Parathyroid adenoma (tissue), 2 donors: Measurements from ENCODE around the gene RGS6.

Experiments
- H2AFZ ChIP-seq: fragments of 300-600 bp; sonication (generic); one replicate; pipeline ENCODE4 v1.7.0; 2017; ENCODE audit warnings: antibody characterized with exemption, mild to moderate bottlenecking
- H3K27ac ChIP-seq: fragments of 300-600 bp; sonication (generic); one replicate; pipeline ENCODE4 v1.7.0; 2017
- H3K27me3 ChIP-seq: fragments of 300-600 bp; sonication (generic); one replicate; pipeline ENCODE4 v1.7.0; 2017; ENCODE audit warnings: low read length; ENCODE audit not compliant: control insufficient read depth, insufficient read depth
- H3K36me3 ChIP-seq: fragments of 300-600 bp; sonication (generic); one replicate; pipeline ENCODE4 v1.7.0; 2017; ENCODE audit warnings: low read length; ENCODE audit not compliant: control insufficient read depth, insufficient read depth
- H3K4me1 ChIP-seq: fragments of 300-600 bp; sonication (generic); one replicate; pipeline ENCODE4 v1.7.0; 2017; ENCODE audit warnings: control low read depth
- H3K4me2 ChIP-seq: fragments of 300-600 bp; sonication (generic); one replicate; pipeline ENCODE4 v1.7.0; 2017; ENCODE audit warnings: low read length
- H3K4me3 ChIP-seq: fragments of 300-600 bp; sonication (generic); one replicate; pipeline ENCODE4 v1.7.0; 2017; ENCODE audit warnings: low read depth, low read length
- H3K79me2 ChIP-seq: fragments of 300-600 bp; sonication (generic); one replicate; pipeline ENCODE4 v1.7.0; 2017; ENCODE audit warnings: control low read depth
- H3K9ac ChIP-seq: fragments of 300-600 bp; sonication (generic); one replicate; pipeline ENCODE4 v1.7.0; 2017; ENCODE audit warnings: mild to moderate bottlenecking
- H3K9me3 ChIP-seq: fragments of 300-600 bp; sonication (generic); one replicate; pipeline ENCODE4 v1.7.0; 2017; ENCODE audit warnings: low read length; ENCODE audit not compliant: control insufficient read depth
- TF ChIP-seq, protein P1 (sequence below): fragments of 300-600 bp; sonication (generic); IDR thresholded peaks from one replicate; pipeline ENCODE4 v1.7.0; 2017; ENCODE audit warnings: antibody characterized with exemption, mild to moderate bottlenecking
- donor health status: primary hyperparathyroidism.

Gene RGS6

DNA sequence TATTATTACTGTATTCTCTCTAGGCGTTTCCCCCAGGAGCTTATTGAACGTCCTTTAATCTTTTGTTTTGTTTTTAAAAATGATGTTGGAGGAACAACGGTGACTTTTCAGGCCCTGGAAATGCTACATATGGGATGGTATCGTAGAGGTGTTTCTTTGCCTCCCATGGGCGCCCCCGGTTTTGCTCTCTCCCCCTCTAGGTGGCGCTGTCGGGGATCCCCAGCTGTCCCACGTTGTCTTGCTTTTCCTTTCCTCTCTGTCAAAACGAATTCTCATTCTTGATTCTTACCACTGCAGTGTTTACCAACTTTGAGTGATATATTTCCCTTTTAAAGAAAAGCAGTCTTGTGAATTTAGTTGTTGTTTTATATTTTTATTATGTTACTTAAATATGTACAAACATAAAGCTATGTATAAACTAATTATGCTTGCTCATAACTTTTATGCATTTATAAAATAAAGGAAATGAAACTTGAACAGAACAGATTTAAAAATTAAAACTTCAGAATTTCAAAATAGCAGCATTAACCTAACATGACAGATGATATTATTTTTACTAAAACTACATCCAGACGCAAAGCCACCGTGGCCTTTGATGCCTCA is 171.9 kb downstream of the RGS6 start:
- Histone ChIP-seq H3K4me3 (no peak overlapping the region), H3K27ac (no peak overlapping the region), H2AFZ (no peak overlapping the region), H3K4me1 (no peaks in the 10 kb centered on the region), H3K9me3 (no peaks in the 10 kb centered on the region), H3K9ac (no peak overlapping the region), H3K36me3 (no peaks in the 10 kb centered on the region), H3K27me3 (no peaks in the 10 kb centered on the region), H3K79me2 (no peaks in the 10 kb centered on the region), H3K4me2 (no peak overlapping the region)
- TF ChIP-seq, protein P1, sequence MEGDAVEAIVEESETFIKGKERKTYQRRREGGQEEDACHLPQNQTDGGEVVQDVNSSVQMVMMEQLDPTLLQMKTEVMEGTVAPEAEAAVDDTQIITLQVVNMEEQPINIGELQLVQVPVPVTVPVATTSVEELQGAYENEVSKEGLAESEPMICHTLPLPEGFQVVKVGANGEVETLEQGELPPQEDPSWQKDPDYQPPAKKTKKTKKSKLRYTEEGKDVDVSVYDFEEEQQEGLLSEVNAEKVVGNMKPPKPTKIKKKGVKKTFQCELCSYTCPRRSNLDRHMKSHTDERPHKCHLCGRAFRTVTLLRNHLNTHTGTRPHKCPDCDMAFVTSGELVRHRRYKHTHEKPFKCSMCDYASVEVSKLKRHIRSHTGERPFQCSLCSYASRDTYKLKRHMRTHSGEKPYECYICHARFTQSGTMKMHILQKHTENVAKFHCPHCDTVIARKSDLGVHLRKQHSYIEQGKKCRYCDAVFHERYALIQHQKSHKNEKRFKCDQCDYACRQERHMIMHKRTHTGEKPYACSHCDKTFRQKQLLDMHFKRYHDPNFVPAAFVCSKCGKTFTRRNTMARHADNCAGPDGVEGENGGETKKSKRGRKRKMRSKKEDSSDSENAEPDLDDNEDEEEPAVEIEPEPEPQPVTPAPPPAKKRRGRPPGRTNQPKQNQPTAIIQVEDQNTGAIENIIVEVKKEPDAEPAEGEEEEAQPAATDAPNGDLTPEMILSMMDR, result no peak

- Histone ChIP-seq H3K36me3 (no peaks in the 10 kb centered on the region), H3K9me3 (no peaks in the 10 kb centered on the region), H3K27ac (no peak overlapping the region), H3K4me2 (no peak overlapping the region), H3K79me2 (no peaks in the 10 kb centered on the region), H3K9ac (no peak overlapping the region), H2AFZ (no peak overlapping the region), H3K4me3 (no peak overlapping the region), H3K27me3 (no peaks in the 10 kb centered on the region), H3K4me1 (no peaks in the 10 kb centered on the region)
- TF ChIP-seq, protein P1, result no peak
Measured at GRCh38 chr14:72111911-72112310, 179.7 kb downstream of the RGS6 start.

DNA sequence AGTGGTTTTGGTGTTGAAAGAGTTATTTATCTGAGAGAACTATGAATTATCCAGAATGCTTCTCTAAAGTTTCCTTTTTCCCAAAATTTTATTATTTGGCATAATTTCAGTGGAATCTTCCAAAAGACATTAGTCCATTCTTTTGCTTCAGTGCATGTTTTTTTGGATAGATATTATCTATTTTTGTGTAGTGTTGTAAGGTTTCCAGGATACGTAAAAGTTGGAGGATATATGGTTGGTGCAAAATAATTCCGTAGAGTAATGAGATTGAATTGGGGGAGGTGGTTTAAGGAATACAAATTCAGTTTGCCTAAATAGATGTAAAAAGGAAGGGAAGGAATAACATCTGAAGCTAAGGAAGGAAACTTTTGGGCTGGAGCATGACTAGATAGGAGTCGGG is 186.6 kb downstream of the RGS6 start:
- H3K4me1 ChIP-seq, result no peaks in the 10 kb centered on the region
- H3K27me3 ChIP-seq, result no peaks in the 10 kb centered on the region
- no peaks in the 10 kb centered on the region for H3K9me3 ChIP-seq
- no peaks in the 10 kb centered on the region for H3K36me3 ChIP-seq
- H2AFZ ChIP-seq, result no peak overlapping the region
- H3K9ac ChIP-seq, result no peak overlapping the region
- H3K4me2 ChIP-seq, result no peak overlapping the region
- H3K27ac ChIP-seq, result no peak overlapping the region
- TF ChIP-seq, protein P1, result no peak
- H3K4me3 ChIP-seq, result no peak overlapping the region
- no peaks in the 10 kb centered on the region for H3K79me2 ChIP-seq

GRCh38 chr14:72120315-72120714 is 188.1 kb downstream of the RGS6 start:
- no peaks in the 10 kb centered on the region for H3K79me2 ChIP-seq
- H3K27ac ChIP-seq, result no peak overlapping the region
- H3K4me2 ChIP-seq, result no peak overlapping the region
- H3K9me3 ChIP-seq, result no peaks in the 10 kb centered on the region
- no peak overlapping the region for H3K9ac ChIP-seq
- TF ChIP-seq, protein P1, result no peak
- no peaks in the 10 kb centered on the region for H3K4me1 ChIP-seq
- H3K36me3 ChIP-seq, result no peaks in the 10 kb centered on the region
- no peak overlapping the region for H3K4me3 ChIP-seq
- H3K27me3 ChIP-seq, result no peaks in the 10 kb centered on the region
- no peak overlapping the region for H2AFZ ChIP-seq

- Histone ChIP-seq H3K4me3 (no peak overlapping the region), H3K27me3 (no peaks in the 10 kb centered on the region)
Measured at GRCh38 chr14:72123755-72124154, 191.5 kb downstream of the RGS6 start.

More at GRCh38 chr14:72123755-72124154, 191.5 kb downstream of the RGS6 start:
- no peaks in the 10 kb centered on the region for H3K4me1 ChIP-seq
- no peak overlapping the region for H2AFZ ChIP-seq
- H3K4me2 ChIP-seq, result no peak overlapping the region
- H3K36me3 ChIP-seq, result no peaks in the 10 kb centered on the region
- TF ChIP-seq, protein P1, result no peak
- H3K9me3 ChIP-seq, result no peaks in the 10 kb centered on the region
- no peaks in the 10 kb centered on the region for H3K79me2 ChIP-seq
- H3K9ac ChIP-seq, result no peak overlapping the region
- no peak overlapping the region for H3K27ac ChIP-seq
